Peyer's patch (tissue), 4 donors: ENCODE data around the gene CERS6.

Source experiments
- POLR2A ChIP-seq, 2 donors: fragments of 450-650 bp; IDR thresholded peaks; one replicate each; pipeline ENCODE4 v1.5.1; 2017; ENCODE audit warnings: antibody characterized with exemption in 2 of 2, mild to moderate bottlenecking in 2 of 2, moderate library complexity in 2 of 2
- TF ChIP-seq, protein P1 (sequence below), 6 experiments: fragments of 450-650 bp in 4 of 6; fragments of 200-600 bp in 2 of 6; sonication (generic) in 1 of 6; IDR thresholded peaks; one replicate each; pipeline ENCODE4 v1.5.1; 2017 to 2019; ENCODE audit warnings: antibody characterized with exemption in 6 of 6, mild to moderate bottlenecking in 3 of 6, moderate library complexity in 1 of 6

DNA sequence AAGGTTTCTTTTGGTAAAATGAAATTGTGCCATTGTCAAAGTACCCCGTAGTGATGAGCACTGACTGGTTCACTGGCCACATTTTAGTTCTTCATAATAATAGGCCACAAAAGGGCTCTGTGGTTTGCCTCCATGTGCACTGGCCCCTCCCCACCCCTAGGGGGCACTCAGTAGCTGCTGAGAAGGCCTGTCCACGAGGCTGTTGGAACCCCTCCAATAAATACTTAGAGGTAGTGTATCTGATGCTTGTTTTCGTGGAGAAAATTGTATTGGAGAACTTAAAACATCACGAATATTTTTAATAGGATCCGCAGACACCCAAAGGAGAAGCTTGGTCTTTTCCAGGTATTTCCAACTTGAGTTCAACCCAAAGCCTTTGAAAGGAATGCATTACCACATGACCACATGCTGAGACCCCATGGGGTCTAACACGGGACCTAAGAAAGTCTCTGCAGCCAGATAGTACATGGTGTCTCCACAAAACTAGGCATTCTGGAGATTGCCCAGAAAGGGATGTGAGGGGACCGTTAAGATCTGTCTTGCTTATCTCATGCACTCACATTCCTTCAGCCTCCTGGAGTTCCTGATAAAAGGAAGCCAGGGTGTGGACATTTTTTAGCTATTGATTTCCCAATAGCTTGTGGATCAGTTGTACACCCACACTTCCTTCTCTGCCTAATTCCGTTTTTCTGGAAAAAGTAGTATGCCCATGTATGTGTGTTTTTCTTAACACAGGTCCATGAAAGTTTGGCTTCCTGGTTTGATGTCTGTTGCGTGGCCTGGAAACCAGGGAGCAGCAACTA lies 317.8 kb downstream of the CERS6 start:
- TF ChIP-seq, protein P1, sequence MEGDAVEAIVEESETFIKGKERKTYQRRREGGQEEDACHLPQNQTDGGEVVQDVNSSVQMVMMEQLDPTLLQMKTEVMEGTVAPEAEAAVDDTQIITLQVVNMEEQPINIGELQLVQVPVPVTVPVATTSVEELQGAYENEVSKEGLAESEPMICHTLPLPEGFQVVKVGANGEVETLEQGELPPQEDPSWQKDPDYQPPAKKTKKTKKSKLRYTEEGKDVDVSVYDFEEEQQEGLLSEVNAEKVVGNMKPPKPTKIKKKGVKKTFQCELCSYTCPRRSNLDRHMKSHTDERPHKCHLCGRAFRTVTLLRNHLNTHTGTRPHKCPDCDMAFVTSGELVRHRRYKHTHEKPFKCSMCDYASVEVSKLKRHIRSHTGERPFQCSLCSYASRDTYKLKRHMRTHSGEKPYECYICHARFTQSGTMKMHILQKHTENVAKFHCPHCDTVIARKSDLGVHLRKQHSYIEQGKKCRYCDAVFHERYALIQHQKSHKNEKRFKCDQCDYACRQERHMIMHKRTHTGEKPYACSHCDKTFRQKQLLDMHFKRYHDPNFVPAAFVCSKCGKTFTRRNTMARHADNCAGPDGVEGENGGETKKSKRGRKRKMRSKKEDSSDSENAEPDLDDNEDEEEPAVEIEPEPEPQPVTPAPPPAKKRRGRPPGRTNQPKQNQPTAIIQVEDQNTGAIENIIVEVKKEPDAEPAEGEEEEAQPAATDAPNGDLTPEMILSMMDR (IDR thresholded peaks at IDR 0.05) = peak in 4 of 6 experiments; percentile 59 to 89 (median 83)
- no peak for TF ChIP-seq POLR2A (IDR thresholded peaks at IDR 0.05)
